CD4-positive, alpha-beta T cell treated with Interleukin-6 for 4 hours (primary cell): ENCODE results near the gene PCYOX1L.
"Not testable (repeated sequence)": the region's sequence is repeated elsewhere in the genome, so short reads cannot be mapped to it uniquely, and the experiment has no call there.

ENCODE experiments used
- DNase-seq: peaks from one replicate; pipeline ENCODE4 v3.0.0-alpha.2; 2020; ENCODE audit warnings: mixed read lengths

PCYOX1L gene

GRCh38 chr5:149389552-149390495, 32.0 kb downstream of the PCYOX1L start:
- no peak for DNase-seq

- DNase-seq: not testable (repeated sequence)
Measured at GRCh38 chr5:149391076-149391475, 33.2 kb downstream of the PCYOX1L start.

- no peak for DNase-seq
Measured at GRCh38 chr5:149391524-149391923, 33.7 kb downstream of the PCYOX1L start.

GRCh38 chr5:149392718-149393117, 34.9 kb downstream of the PCYOX1L start:
- DNase-seq: no peak

- not testable (repeated sequence) for DNase-seq
Measured at GRCh38 chr5:149394996-149395395, 37.1 kb downstream of the PCYOX1L start.

GRCh38 chr5:149397530-149397929, 39.7 kb downstream of the PCYOX1L start:
- DNase-seq: no peak

GRCh38 chr5:149398747-149399266, 41.0 kb downstream of the PCYOX1L start:
- DNase-seq: not testable (repeated sequence)

- no peak for DNase-seq
Measured at GRCh38 chr5:149399775-149400174, 41.9 kb downstream of the PCYOX1L start.

- no peak for DNase-seq
Measured at GRCh38 chr5:149400304-149400703, 42.5 kb downstream of the PCYOX1L start.

GRCh38 chr5:149401051-149401450, 43.2 kb downstream of the PCYOX1L start:
- DNase-seq: no peak

- DNase-seq: no peak
Measured at GRCh38 chr5:149402291-149402690, 44.4 kb downstream of the PCYOX1L start.

GRCh38 chr5:149403923-149404745, 46.3 kb downstream of the PCYOX1L start:
- no peak for DNase-seq

GRCh38 chr5:149404746-149405549, 47.1 kb downstream of the PCYOX1L start:
- no peak for DNase-seq

GRCh38 chr5:149405550-149406202, 47.8 kb downstream of the PCYOX1L start:
- DNase-seq: no peak

GRCh38 chr5:149406203-149406978, 48.5 kb downstream of the PCYOX1L start:
- DNase-seq: no peak

GRCh38 chr5:149406979-149407306, 49.1 kb downstream of the PCYOX1L start:
- no peak for DNase-seq

GRCh38 chr5:149407323-149408251, 49.7 kb downstream of the PCYOX1L start:
- DNase-seq: no peak

GRCh38 chr5:149408252-149409099, 50.6 kb downstream of the PCYOX1L start:
- no peak for DNase-seq

- no peak for DNase-seq
Measured at GRCh38 chr5:149409268-149409948, 51.6 kb downstream of the PCYOX1L start.
